Glutamatergic neuron (in vitro differentiated cells): ENCODE results near the gene RAB14. TPM values are rescaled to one million over a fixed set of nuclear protein-coding genes. Genes with fewer than 3 reads are reported as not detected.

ENCODE experiments used
- DNase-seq: peaks from one replicate; pipeline ENCODE4 v3.0.0; 2022
- H3K27ac Mint-ChIP-seq: one replicate; pipeline ENCODE4 v1.8.0; 2020; ENCODE audit warnings: mild to moderate bottlenecking, mixed read lengths, inconsistent platforms; ENCODE audit not compliant: unreplicated experiment
- H3K27me3 Mint-ChIP-seq: one replicate; pipeline ENCODE4 v1.8.0; 2020; ENCODE audit warnings: mild to moderate bottlenecking, moderate library complexity, mixed read lengths, inconsistent platforms; ENCODE audit not compliant: unreplicated experiment
- H3K36me3 Mint-ChIP-seq: one replicate; pipeline ENCODE4 v1.8.0; 2020; ENCODE audit warnings: mild to moderate bottlenecking, mixed read lengths, inconsistent platforms; ENCODE audit not compliant: unreplicated experiment
- H3K4me1 Mint-ChIP-seq: one replicate; pipeline ENCODE4 v1.8.0; 2020; ENCODE audit warnings: mild to moderate bottlenecking, low read depth, mixed read lengths, inconsistent platforms; ENCODE audit not compliant: unreplicated experiment
- H3K4me3 Mint-ChIP-seq: one replicate; pipeline ENCODE4 v1.8.0; 2020; ENCODE audit warnings: mild to moderate bottlenecking, mixed read lengths, inconsistent platforms; ENCODE audit not compliant: unreplicated experiment
- H3K9me3 Mint-ChIP-seq: one replicate; pipeline ENCODE4 v1.8.0; 2020; ENCODE audit warnings: mild to moderate bottlenecking, moderate library complexity, mixed read lengths, inconsistent platforms; ENCODE audit not compliant: unreplicated experiment
- CTCF ChIP-seq: fragments of 200-600 bp; sonication (generic); IDR thresholded peaks from one replicate; pipeline ENCODE4 v1.5.0; 2021; ENCODE audit not compliant: partially characterized antibody, unreplicated experiment
- total RNA-seq: library from RNA; stranded (reverse); fragmentation: NEBNext Ultra II Directional; extraction: Animal tissue kit (Norgen Biotek cat#: 25700); gene quantifications from one replicate; pipeline ENCODE4 v1.2.1, GENCODE V29; 2021; ENCODE audit not compliant: unreplicated experiment

Gene RAB14
- total RNA-seq, 1 donor from 2014 or later = 50.7 TPM

- DNase-seq = no peak
- no peak for TF ChIP-seq CTCF
- Mint-ChIP-seq H3K4me1 (no peaks in the 10 kb centered on the region), H3K36me3 (no peaks in the 10 kb centered on the region), H3K27ac (no peak overlapping the region), H3K27me3 (peaks cover 2% of the 10 kb centered on the region), H3K9me3 (no peaks in the 10 kb centered on the region), H3K4me3 (no peak overlapping the region)
Observed at GRCh38 chr9:121235512-121235911, 33.8 kb upstream of the RAB14 start.

- Mint-ChIP-seq H3K4me1 (no peaks in the 10 kb centered on the region), H3K9me3 (no peaks in the 10 kb centered on the region), H3K27me3 (peaks cover 2% of the 10 kb centered on the region), H3K4me3 (no peak overlapping the region), H3K36me3 (no peaks in the 10 kb centered on the region), H3K27ac (no peak overlapping the region)
- DNase-seq = no peak
- TF ChIP-seq CTCF = no peak
Observed at GRCh38 chr9:121234832-121235161, 33.1 kb upstream of the RAB14 start.

GRCh38 chr9:121233906-121234831 is 32.5 kb upstream of the RAB14 start:
- H3K27me3 Mint-ChIP-seq = peaks cover 2% of the 10 kb centered on the region
- H3K36me3 Mint-ChIP-seq = no peaks in the 10 kb centered on the region
- H3K4me1 Mint-ChIP-seq = no peaks in the 10 kb centered on the region
- H3K4me3 Mint-ChIP-seq = no peak overlapping the region
- no peak for TF ChIP-seq CTCF
- H3K27ac Mint-ChIP-seq = no peak overlapping the region
- no peaks in the 10 kb centered on the region for H3K9me3 Mint-ChIP-seq
- no peak for DNase-seq

- Mint-ChIP-seq H3K27ac (no peak overlapping the region), H3K27me3 (peaks cover 2% of the 10 kb centered on the region), H3K4me3 (no peak overlapping the region), H3K36me3 (no peaks in the 10 kb centered on the region), H3K4me1 (no peaks in the 10 kb centered on the region), H3K9me3 (no peaks in the 10 kb centered on the region)
- DNase-seq = no peak
- TF ChIP-seq CTCF = no peak
Observed at GRCh38 chr9:121232251-121232650, 30.6 kb upstream of the RAB14 start.

- H3K36me3 Mint-ChIP-seq = no peaks in the 10 kb centered on the region
- no peak overlapping the region for H3K27ac Mint-ChIP-seq
- DNase-seq = no peak
- TF ChIP-seq CTCF = no peak
- H3K4me1 Mint-ChIP-seq = no peaks in the 10 kb centered on the region
- H3K4me3 Mint-ChIP-seq = no peak overlapping the region
- H3K9me3 Mint-ChIP-seq = no peaks in the 10 kb centered on the region
- peaks cover 1% of the 10 kb centered on the region for H3K27me3 Mint-ChIP-seq
Observed at GRCh38 chr9:121230256-121230655, 28.6 kb upstream of the RAB14 start.
